NCI-H82 treated with DMSO at 0.1 percent for 48 hours (cell line): ENCODE results near the gene MAN2B2.
"Not testable (repeated sequence)": the region's sequence is repeated elsewhere in the genome, so short reads cannot be mapped to it uniquely, and the experiment has no call there.

Experiments used
- DNase-seq: peaks from one replicate; lab custom pipeline; 2025; ENCODE audit not compliant: unreplicated experiment; lab: John Stamatoyannopoulos, UW

Gene MAN2B2

GRCh38 chr4:6665320-6665654, 90.3 kb downstream of the MAN2B2 start:
- no peak for DNase-seq

DNA sequence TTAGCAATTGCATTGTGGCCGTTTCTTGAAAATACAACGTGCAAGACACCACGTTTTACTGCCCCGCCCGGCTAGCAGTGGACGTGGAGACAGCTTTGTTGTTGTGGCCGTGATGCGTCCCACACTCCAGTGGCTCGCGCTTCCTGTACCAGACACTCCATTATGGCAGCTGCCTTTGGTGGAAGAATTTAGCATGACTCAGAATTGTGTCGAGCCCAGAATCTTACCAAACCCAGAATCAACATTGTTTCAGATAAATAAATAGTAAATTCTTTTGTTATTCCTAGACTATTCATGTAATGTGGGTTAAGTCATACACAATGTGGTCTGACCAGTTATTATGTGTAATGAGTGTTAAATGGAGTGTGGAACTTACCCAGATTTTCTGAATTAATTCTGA, 93.4 kb downstream of the MAN2B2 start:
- DNase-seq, result no peak

DNA sequence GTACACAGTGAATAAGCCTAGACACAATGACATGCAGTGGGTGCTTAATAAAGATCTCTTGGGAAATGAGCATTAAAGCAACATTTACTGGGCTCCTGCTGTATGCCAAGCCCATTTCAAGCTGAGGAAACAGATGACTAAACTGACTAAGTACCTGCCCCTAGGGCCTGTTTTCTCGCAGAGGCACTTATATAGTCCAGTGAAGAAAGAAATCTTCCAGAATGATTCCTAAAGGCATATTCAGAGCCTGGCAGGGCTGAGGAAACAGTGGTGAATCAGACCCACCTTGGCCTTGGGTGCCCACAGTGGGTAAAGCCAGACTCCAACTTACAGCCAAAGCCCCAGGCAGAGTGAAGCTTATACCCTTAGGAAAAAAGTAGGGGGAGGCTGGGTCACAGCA, 96.7 kb downstream of the MAN2B2 start:
- no peak for DNase-seq

- DNase-seq, result no peak
Observed at GRCh38 chr4:6672131-6672530, 97.1 kb downstream of the MAN2B2 start.

- DNase-seq, result not testable (repeated sequence)
Observed at GRCh38 chr4:6672541-6673190, 97.7 kb downstream of the MAN2B2 start.
